ENCODE data around the gene SORBS2.

DNA sequence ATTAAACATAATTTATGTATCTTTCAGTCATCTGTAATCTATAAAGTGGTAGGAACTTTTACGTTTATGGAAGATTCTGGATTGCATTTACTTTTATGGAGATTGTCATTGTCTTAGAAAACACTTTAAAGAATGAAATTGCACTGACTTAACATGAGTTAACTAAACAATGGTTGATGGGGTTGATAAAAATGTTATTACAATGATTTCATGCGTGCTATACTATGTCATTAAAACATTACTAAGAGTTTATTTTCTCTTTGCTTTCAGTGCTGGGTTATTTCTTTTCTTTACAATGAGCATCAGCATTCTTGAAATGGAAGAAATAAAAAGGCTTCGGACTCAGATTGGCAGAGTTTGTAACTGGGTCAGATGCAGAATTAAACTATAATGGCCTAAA lies 209.6 kb downstream of the SORBS2 start:
- TF ChIP-seq CTCF (IDR thresholded peaks at IDR 0.05) (no peak), POLR2A (IDR thresholded peaks at IDR 0.05) (no peak)

All from thyroid gland (tissue), 4 donors.